Parathyroid adenoma (tissue), 2 donors: ENCODE results near the gene LRP1B.

Experiments
- H2AFZ ChIP-seq: fragments of 300-600 bp; sonication (generic); one replicate; pipeline ENCODE4 v1.7.0; 2017; ENCODE audit warnings: antibody characterized with exemption, mild to moderate bottlenecking
- H3K27ac ChIP-seq: fragments of 300-600 bp; sonication (generic); one replicate; pipeline ENCODE4 v1.7.0; 2017
- H3K27me3 ChIP-seq: fragments of 300-600 bp; sonication (generic); one replicate; pipeline ENCODE4 v1.7.0; 2017; ENCODE audit warnings: low read length; ENCODE audit not compliant: control insufficient read depth, insufficient read depth
- H3K36me3 ChIP-seq: fragments of 300-600 bp; sonication (generic); one replicate; pipeline ENCODE4 v1.7.0; 2017; ENCODE audit warnings: low read length; ENCODE audit not compliant: control insufficient read depth, insufficient read depth
- H3K4me1 ChIP-seq: fragments of 300-600 bp; sonication (generic); one replicate; pipeline ENCODE4 v1.7.0; 2017; ENCODE audit warnings: control low read depth
- H3K4me2 ChIP-seq: fragments of 300-600 bp; sonication (generic); one replicate; pipeline ENCODE4 v1.7.0; 2017; ENCODE audit warnings: low read length
- H3K4me3 ChIP-seq: fragments of 300-600 bp; sonication (generic); one replicate; pipeline ENCODE4 v1.7.0; 2017; ENCODE audit warnings: low read depth, low read length
- H3K79me2 ChIP-seq: fragments of 300-600 bp; sonication (generic); one replicate; pipeline ENCODE4 v1.7.0; 2017; ENCODE audit warnings: control low read depth
- H3K9ac ChIP-seq: fragments of 300-600 bp; sonication (generic); one replicate; pipeline ENCODE4 v1.7.0; 2017; ENCODE audit warnings: mild to moderate bottlenecking
- H3K9me3 ChIP-seq: fragments of 300-600 bp; sonication (generic); one replicate; pipeline ENCODE4 v1.7.0; 2017; ENCODE audit warnings: low read length; ENCODE audit not compliant: control insufficient read depth
- TF ChIP-seq, protein P1 (sequence below): fragments of 300-600 bp; sonication (generic); IDR thresholded peaks from one replicate; pipeline ENCODE4 v1.7.0; 2017; ENCODE audit warnings: antibody characterized with exemption, mild to moderate bottlenecking
- donor health status: primary hyperparathyroidism.

The LRP1B gene

GRCh38 chr2:141381946-141382345, 748.9 kb downstream of the LRP1B start:
- no peak overlapping the region for H3K4me3 ChIP-seq
- H3K4me1 ChIP-seq = peaks cover 5% of the 10 kb centered on the region

DNA sequence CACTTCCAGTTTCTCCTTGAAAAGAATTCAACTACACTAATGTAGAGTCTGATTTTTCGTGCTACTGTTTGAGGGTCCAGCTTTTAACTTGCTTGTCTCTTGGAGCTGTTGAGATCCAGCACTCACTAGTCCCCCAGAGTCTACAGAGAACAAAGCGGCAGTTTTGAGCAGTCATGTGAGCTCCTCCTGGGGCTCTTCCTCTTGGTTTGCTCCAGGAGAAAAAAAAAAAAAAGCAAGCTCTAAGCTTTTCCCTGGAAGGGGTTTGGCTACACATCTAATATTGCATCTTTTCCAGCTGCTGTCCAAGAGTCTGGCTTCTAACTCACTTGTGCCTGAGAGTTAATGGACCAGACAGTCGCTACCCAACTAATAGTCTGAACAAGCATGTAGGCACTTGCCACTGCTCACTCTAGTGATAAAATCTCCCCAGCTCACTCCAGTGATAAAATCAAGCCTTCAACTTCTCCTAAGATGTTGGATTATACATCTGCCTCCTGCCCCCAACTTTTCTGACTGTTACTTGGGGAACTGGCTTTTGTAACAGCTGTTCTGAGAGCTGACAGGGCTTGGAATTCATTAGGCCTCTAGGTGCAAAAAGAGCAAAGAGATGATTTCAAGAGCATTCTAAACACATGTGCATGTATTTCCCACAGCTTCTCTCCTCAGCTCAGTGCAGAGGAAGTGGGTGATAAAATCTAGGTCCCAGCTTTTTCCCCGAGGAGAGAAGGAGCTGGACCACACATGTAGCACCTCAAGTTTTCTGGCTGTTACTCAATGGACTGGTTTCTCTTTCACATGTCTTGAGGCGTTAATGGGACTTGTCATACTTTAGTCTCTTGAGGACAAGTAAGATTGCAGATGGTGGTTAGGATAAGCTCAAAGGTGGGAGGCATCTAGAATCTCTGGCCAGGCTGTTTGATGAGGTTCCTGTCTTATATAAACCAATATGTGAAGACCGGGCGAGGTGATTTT, 750.5 kb downstream of the LRP1B start:
- no peak overlapping the region for H3K27ac ChIP-seq
- H3K36me3 ChIP-seq = no peaks in the 10 kb centered on the region
- no peaks in the 10 kb centered on the region for H3K27me3 ChIP-seq
- H3K9me3 ChIP-seq = no peaks in the 10 kb centered on the region
- no peak overlapping the region for H3K9ac ChIP-seq
- H2AFZ ChIP-seq = no peak overlapping the region
- no peak overlapping the region for H3K4me2 ChIP-seq
- H3K4me3 ChIP-seq = no peak overlapping the region
- H3K79me2 ChIP-seq = no peaks in the 10 kb centered on the region
- TF ChIP-seq, protein P1, sequence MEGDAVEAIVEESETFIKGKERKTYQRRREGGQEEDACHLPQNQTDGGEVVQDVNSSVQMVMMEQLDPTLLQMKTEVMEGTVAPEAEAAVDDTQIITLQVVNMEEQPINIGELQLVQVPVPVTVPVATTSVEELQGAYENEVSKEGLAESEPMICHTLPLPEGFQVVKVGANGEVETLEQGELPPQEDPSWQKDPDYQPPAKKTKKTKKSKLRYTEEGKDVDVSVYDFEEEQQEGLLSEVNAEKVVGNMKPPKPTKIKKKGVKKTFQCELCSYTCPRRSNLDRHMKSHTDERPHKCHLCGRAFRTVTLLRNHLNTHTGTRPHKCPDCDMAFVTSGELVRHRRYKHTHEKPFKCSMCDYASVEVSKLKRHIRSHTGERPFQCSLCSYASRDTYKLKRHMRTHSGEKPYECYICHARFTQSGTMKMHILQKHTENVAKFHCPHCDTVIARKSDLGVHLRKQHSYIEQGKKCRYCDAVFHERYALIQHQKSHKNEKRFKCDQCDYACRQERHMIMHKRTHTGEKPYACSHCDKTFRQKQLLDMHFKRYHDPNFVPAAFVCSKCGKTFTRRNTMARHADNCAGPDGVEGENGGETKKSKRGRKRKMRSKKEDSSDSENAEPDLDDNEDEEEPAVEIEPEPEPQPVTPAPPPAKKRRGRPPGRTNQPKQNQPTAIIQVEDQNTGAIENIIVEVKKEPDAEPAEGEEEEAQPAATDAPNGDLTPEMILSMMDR = no peak
- peaks cover 2% of the 10 kb centered on the region for H3K4me1 ChIP-seq

More at GRCh38 chr2:141381946-141382345, 748.9 kb downstream of the LRP1B start:
- TF ChIP-seq, protein P1 = no peak
- Histone ChIP-seq H3K9ac (no peak overlapping the region), H3K9me3 (no peaks in the 10 kb centered on the region), H3K4me2 (no peak overlapping the region), H3K79me2 (no peaks in the 10 kb centered on the region), H3K27me3 (no peaks in the 10 kb centered on the region), H3K36me3 (no peaks in the 10 kb centered on the region), H2AFZ (no peak overlapping the region), H3K27ac (no peak overlapping the region)

DNA sequence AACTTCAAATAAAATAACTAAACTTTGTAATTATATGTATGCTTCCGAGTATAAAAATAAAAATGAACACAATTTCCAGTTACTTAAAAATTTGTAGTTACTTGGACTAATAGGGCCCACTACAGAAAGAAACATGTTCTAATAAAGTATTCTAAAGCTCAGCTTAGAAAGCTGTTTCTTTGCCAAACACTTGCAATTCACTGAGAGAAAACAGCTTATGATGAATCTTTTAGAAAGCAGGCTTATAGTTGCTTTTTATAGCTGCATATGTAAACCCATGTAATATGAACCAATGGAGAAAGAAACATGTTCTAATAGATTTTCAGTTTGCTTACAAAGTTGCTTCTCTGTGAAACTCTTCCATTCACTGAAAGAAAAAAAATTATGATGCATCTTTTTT, 766.0 kb downstream of the LRP1B start:
- H3K4me1 ChIP-seq = no peaks in the 10 kb centered on the region
- H3K9ac ChIP-seq = no peak overlapping the region

DNA sequence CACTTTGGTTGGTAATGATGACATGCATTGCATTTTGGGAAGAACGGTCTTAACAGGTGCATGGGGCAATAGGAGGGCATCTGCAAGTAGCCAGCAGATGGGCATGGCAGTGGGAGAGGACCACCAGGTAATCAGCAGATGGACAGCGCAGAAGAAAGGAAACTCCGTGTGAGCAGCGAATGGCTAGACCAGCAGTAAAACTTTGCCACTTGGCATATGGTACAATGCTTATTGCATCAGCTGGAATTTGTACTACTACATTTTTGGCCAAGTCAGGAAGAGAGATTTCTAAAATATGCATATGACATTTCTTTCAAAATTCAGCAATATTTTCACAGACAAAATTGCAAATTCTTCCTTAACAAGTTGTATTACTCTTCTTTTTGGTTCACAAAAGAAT, 768.5 kb downstream of the LRP1B start:
- H3K27ac ChIP-seq = no peak overlapping the region
- H3K4me1 ChIP-seq = no peaks in the 10 kb centered on the region
- H3K9ac ChIP-seq = no peak overlapping the region
- no peaks in the 10 kb centered on the region for H3K27me3 ChIP-seq
- no peak overlapping the region for H2AFZ ChIP-seq
- H3K36me3 ChIP-seq = no peaks in the 10 kb centered on the region
- H3K4me2 ChIP-seq = no peak overlapping the region
- no peaks in the 10 kb centered on the region for H3K79me2 ChIP-seq
- H3K9me3 ChIP-seq = no peaks in the 10 kb centered on the region
- H3K4me3 ChIP-seq = no peak overlapping the region
- TF ChIP-seq, protein P1 = no peak

More for the DNA sequence above, 766.0 kb downstream of the LRP1B start:
- H3K4me2 ChIP-seq = no peak overlapping the region
- no peak overlapping the region for H3K4me3 ChIP-seq
- H3K9me3 ChIP-seq = no peaks in the 10 kb centered on the region
- no peak overlapping the region for H3K27ac ChIP-seq
- no peaks in the 10 kb centered on the region for H3K36me3 ChIP-seq
- H2AFZ ChIP-seq = no peak overlapping the region
- H3K79me2 ChIP-seq = no peaks in the 10 kb centered on the region
- H3K27me3 ChIP-seq = no peaks in the 10 kb centered on the region
- TF ChIP-seq, protein P1 = no peak
